ENCODE results near the gene STK10. TPM values are rescaled to one million over a fixed set of nuclear protein-coding genes. Genes with fewer than 3 reads are reported as not detected.

The STK10 gene
- polyA plus RNA-seq, 1 donor (not counting 4 experiments of a cell fraction or from before 2014, with no cell fraction given) = 19.8 TPM

DNA sequence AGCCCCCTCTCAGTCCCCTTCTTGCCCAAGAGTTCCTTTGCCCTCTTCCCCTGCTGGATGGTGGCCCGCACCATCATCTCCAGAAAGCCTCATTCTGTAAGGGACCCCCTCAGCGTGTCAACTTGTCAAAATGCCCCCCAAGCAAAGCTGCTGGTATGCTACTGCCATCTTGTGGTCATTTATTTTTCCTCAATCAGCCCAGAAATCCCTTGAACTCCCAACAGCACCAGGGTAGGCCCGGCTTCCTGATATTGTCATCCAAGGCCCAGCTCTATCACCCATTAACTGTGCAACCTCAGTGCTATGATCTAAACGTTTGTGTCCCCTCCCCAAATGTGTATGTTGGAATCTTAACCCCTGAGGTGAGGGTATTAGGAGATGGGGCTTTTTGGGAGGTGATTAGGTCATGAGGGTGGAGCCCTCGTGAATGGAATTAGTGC lies 128.3 kb downstream of the STK10 start:
- Histone ChIP-seq H3K79me2 (ENCODE audit: control insufficient read depth, insufficient read depth, low read length) (no peaks in the 10 kb centered on the region), H3K4me1 (ENCODE audit: control insufficient read depth, extremely low read depth, insufficient read depth, low read length) (no peaks in the 10 kb centered on the region), H4K20me1 (ENCODE audit: control insufficient read depth, extremely low read depth, insufficient read depth, low read length) (no peaks in the 10 kb centered on the region), H3K36me3 (ENCODE audit: control insufficient read depth in 2 of 2, extremely low read depth in 1 of 2, insufficient read depth in 2 of 2, low read length in 2 of 2) (peaks cover 28 to 41% of the 10 kb centered on the region in 2 experiments), H3K9ac (ENCODE audit: control insufficient read depth, extremely low read depth, insufficient read depth, low read length) (no peak overlapping the region), H3K27me3 (ENCODE audit: control insufficient read depth, extremely low read depth, insufficient read depth, low read length) (no peaks in the 10 kb centered on the region), H3K4me2 (ENCODE audit: control insufficient read depth, extremely low read depth, insufficient read depth, low read depth, low read length) (no peak overlapping the region), H2AFZ (ENCODE audit: control insufficient read depth, low read length) (no peak overlapping the region), H3K9me3 (ENCODE audit: control insufficient read depth, low read depth, low read length) (no peaks in the 10 kb centered on the region), H3K27ac (ENCODE audit: control insufficient read depth, insufficient read depth, low read length) (no peak overlapping the region), H3K9me1 (ENCODE audit: control insufficient read depth, extremely low read depth, insufficient read depth, low read length) (no peaks in the 10 kb centered on the region), H3K4me3 (ENCODE audit: control insufficient read depth in 2 of 3, extremely low read depth in 1 of 3, insufficient read depth in 2 of 3, low read depth in 1 of 3, low read length in 3 of 3) (no peak overlapping the region)
- dilution Hi-C loops (cut with MboI; ENCODE audit: extremely low pct_ligation_motif_present, low sequenced_read_pairs) = no loop called here
- FAIRE-seq (no peak), DNase-seq (ENCODE audit: low read depth, low spot score) (no peak)
- peak; percentile 48 to 55 (median 53) for TF ChIP-seq CTCF (optimal IDR thresholded peaks at IDR 0.05 in 1 of 3, IDR thresholded peaks at IDR 0.05 in 1 of 3, conservative IDR thresholded peaks at IDR 0.05 in 1 of 3; ENCODE audit: extremely low read depth in 1 of 3, insufficient read depth in 2 of 3, low read length in 3 of 3)
- TF ChIP-seq EZH2 (IDR thresholded peaks at IDR 0.05; ENCODE audit: low read length) = no peak

DNA sequence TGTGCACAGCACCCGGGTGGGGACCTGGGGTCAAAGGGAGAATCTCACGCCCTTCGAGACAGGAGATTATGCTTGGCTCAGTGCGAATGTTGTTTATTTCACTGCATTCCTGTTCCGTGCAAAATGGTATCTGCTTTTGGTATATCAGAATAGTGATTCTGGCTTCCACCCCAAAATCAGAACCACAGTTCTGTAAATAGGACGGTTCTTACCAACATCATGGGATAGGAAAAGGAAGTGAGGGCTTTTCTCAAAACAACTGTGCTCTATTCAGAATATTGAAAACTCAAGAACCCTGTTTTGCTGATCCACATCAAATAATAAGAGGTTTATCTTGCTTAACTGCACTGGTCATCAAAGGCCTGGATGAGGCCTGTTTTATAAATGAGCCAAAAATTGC lies 129.9 kb downstream of the STK10 start:
- dilution Hi-C loops (cut with MboI; ENCODE audit: extremely low pct_ligation_motif_present, low sequenced_read_pairs) = no loop called here
- Histone ChIP-seq H3K4me1 (ENCODE audit: control insufficient read depth, extremely low read depth, insufficient read depth, low read length) (no peaks in the 10 kb centered on the region), H3K9me1 (ENCODE audit: control insufficient read depth, extremely low read depth, insufficient read depth, low read length) (no peaks in the 10 kb centered on the region), H3K9ac (ENCODE audit: control insufficient read depth, extremely low read depth, insufficient read depth, low read length) (no peak overlapping the region), H3K79me2 (ENCODE audit: control insufficient read depth, insufficient read depth, low read length) (no peaks in the 10 kb centered on the region), H3K27ac (ENCODE audit: control insufficient read depth, insufficient read depth, low read length) (no peak overlapping the region), H3K9me3 (ENCODE audit: control insufficient read depth, low read depth, low read length) (no peaks in the 10 kb centered on the region), H3K4me3 (ENCODE audit: control insufficient read depth in 2 of 3, extremely low read depth in 1 of 3, insufficient read depth in 2 of 3, low read depth in 1 of 3, low read length in 3 of 3) (no peak overlapping the region), H4K20me1 (ENCODE audit: control insufficient read depth, extremely low read depth, insufficient read depth, low read length) (no peaks in the 10 kb centered on the region), H3K36me3 (ENCODE audit: control insufficient read depth in 2 of 2, extremely low read depth in 1 of 2, insufficient read depth in 2 of 2, low read length in 2 of 2) (peaks cover 27 to 29% of the 10 kb centered on the region in 2 experiments), H3K27me3 (ENCODE audit: control insufficient read depth, extremely low read depth, insufficient read depth, low read length) (no peaks in the 10 kb centered on the region), H2AFZ (ENCODE audit: control insufficient read depth, low read length) (no peak overlapping the region), H3K4me2 (ENCODE audit: control insufficient read depth, extremely low read depth, insufficient read depth, low read depth, low read length) (no peak overlapping the region)
- TF ChIP-seq CTCF (optimal IDR thresholded peaks at IDR 0.05 in 1 of 3, IDR thresholded peaks at IDR 0.05 in 1 of 3, conservative IDR thresholded peaks at IDR 0.05 in 1 of 3; ENCODE audit: extremely low read depth in 1 of 3, insufficient read depth in 2 of 3, low read length in 3 of 3) (no peak), EZH2 (IDR thresholded peaks at IDR 0.05; ENCODE audit: low read length) (no peak)
- FAIRE-seq = no peak
- DNase-seq (ENCODE audit: low read depth, low spot score) = no peak
